SU-DHL-6 (cell line): Measurements from ENCODE around the gene AP2A2.

Experiments
- CTCF ChIP-seq: fragments of 200-600 bp; sonication (generic); IDR thresholded peaks from one replicate; pipeline ENCODE4 v1.5.1; 2017; ENCODE audit warnings: antibody characterized with exemption, mild to moderate bottlenecking, low read length, moderate library complexity; ENCODE audit not compliant: insufficient read depth, poor library complexity, severe bottlenecking
- EZH2phosphoT487 ChIP-seq: fragments of 200-600 bp; sonication (generic), shearing (Covaris generic); conservative IDR thresholded peaks from 2 replicates; pipeline ENCODE4 v1.6.1; 2018; ENCODE audit warnings: mild to moderate bottlenecking, antibody characterized with exemption, low read length, moderate library complexity, mixed read lengths

- no peak for TF ChIP-seq CTCF
- TF ChIP-seq EZH2phosphoT487 = no peak
Measured at GRCh38 chr11:1036931-1037330, 111.3 kb downstream of the AP2A2 start.
